ENCODE results near the gene CACNG6. TPM values are rescaled to one million over a fixed set of nuclear protein-coding genes. Genes with fewer than 3 reads are reported as not detected.
"Not testable (repeated sequence)": the region's sequence is repeated elsewhere in the genome, so short reads cannot be mapped to it uniquely, and the experiment has no call there.

CACNG6 gene
- not detected for polyA plus RNA-seq

- H3K27ac ChIP-seq (ENCODE audit: low read depth, low read length) = no peak within 1 kb of the TSS
- WGBS, 3 donors = 6 to 7% (median 6%) methylated on average over 51 to 66 of the region's 66 CpGs
Measured at GRCh38 chr19:53991224-53992113, at the start of gene CACNG6. Gene CACNG6, plus strand, starts transcription at chr19:53991637. Its CDS starts 1,241 bp downstream, at chr19:53992878.

DNA sequence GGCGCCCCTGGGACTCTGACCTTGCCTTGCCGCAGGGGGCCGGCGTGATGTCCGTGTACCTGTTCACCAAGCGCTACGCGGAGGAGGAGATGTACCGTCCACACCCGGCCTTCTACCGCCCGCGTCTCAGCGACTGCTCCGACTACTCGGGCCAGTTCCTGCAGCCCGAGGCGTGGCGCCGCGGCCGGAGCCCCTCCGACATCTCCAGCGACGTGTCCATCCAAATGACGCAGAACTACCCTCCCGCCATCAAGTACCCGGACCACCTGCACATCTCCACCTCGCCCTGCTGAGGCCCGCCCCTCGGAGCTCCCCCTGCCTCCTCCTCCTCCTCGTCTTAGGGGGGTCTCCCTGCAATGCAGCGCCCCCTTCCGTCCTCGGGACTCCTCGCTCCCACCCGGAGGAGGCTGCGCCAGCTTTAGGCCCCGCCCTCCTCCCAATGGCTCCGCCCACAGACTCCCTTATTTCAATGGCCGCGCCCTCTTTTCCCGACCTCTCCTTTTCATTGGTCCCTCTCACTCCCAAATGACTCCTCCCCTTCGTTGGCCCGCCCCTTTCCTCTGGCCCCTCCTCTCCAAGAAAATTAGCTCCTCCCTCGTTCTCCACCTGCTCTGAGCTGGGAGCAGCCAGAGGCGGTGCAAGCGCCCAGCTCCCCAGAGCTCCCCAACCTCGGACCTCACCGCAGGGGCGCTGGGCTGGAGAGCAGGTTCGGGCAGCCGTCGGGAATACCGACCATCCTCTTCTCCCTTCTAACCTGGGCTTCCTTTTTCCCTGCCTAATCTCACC lies 49.2 kb upstream of the CACNG6 start:
- no peak overlapping the region for H3K27ac ChIP-seq (ENCODE audit: low read depth, low read length)
- WGBS, 3 donors = 3 to 7% (median 6%) methylated on average over 51 to 55 of the region's 55 CpGs

GRCh38 chr19:53944416-53944815 lies 47.0 kb upstream of the CACNG6 start:
- WGBS, 3 donors = 70 to 77% (median 74%) methylated on average over 4 of the region's 4 CpGs
- H3K27ac ChIP-seq (ENCODE audit: low read depth, low read length) = no peak overlapping the region

DNA sequence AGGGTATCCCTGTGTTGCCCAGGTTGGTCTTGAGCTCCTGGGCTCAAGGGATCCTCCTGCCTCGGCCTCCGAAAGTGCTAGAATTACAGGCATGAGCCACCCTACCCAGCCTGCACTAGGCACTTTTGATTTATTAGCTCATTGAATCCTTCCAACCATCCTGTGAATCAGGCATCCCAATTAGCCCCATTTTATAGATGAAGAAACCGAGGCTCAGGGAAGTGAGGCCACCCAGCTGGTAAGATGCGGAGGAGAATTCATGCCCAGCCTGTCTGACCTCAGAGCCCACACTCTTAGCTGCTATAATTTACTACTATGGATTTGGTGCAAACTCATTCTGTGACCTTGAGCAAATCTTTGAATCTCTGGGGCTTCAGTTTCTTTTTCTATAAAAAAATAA lies 46.5 kb upstream of the CACNG6 start:
- no peak overlapping the region for H3K27ac ChIP-seq (ENCODE audit: low read depth, low read length)
- WGBS, 3 donors = 78 to 89% (median 89%) methylated on average over 4 of the region's 4 CpGs

DNA sequence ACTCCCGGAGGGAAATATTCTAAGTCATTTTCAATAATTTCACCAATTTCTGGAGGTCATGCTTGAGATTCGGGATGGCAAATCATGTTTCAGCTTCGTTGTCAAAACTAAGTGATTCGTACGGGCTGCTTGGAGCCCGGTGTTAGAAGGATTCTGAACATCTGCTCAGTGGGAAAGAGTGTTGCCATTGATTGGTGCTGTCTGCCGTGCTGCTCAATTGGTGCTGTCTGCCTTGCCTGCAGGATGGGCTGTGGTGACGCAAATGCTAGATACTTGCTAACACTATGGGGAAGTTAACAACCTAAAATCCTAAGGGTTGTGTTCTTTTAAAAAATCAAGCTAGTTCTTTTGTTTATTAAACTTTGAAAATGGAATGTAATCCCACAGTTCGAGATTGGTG lies 46.0 kb upstream of the CACNG6 start:
- 39 to 52% (median 48%) methylated on average over 9 of the region's 9 CpGs for WGBS, 3 donors
- H3K27ac ChIP-seq (ENCODE audit: low read depth, low read length) = no peak overlapping the region

- WGBS, 3 donors = 95 to 98% (median 96%) methylated on average over 2 of the region's 2 CpGs
Measured at GRCh38 chr19:53945998-53946397, 45.4 kb upstream of the CACNG6 start.

DNA sequence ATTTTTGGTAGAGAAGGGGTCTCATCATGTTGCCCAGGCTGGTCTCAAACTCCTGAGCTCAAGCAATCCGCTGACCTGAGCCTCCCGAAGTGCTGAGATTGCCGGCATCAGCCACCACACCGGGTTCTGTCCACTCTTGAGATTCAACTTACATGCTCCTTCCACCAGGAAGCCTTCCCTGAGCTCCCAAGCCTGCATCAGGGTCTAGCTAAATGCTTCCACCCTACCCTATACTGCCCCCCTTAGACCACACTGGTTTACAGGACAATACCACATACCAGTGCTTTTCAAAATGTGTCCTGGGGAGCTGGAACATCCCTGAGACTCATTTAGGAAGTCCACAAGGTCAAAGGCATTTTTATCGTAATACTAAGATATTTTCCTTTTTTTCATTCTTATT lies 43.8 kb upstream of the CACNG6 start:
- 57 to 65% (median 62%) methylated on average over 5 of the region's 5 CpGs for WGBS, 3 donors
- no peak overlapping the region for H3K27ac ChIP-seq (ENCODE audit: low read depth, low read length)

More at GRCh38 chr19:53945998-53946397, 45.4 kb upstream of the CACNG6 start:
- no peak overlapping the region for H3K27ac ChIP-seq (ENCODE audit: low read depth, low read length)

DNA sequence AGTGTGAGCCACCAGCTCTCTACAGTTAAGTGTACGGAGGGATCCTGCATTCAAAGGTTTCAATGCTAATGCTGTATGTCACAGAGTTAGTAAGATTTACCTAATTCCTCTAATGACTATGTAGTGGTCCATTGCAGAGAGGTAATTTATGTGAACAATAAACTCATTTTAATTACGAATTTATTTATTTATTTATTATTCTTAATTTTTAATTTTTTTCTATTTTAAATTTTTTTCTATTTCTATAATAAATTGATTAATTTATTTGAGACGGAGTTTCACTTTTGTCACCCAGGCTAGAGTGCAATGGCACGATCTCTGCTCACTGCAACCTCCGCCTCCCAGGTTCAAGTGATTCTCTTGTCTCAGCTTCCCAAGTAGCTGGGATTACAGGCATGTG lies 42.8 kb upstream of the CACNG6 start:
- H3K27ac ChIP-seq (ENCODE audit: low read depth, low read length) = not testable (repeated sequence)
- WGBS, 3 donors = 77 to 79% (median 78%) methylated on average over 5 of the region's 5 CpGs

GRCh38 chr19:53951436-53951835 lies 40.0 kb upstream of the CACNG6 start:
- no peak overlapping the region for H3K27ac ChIP-seq (ENCODE audit: low read depth, low read length)
- 30 to 54% (median 35%) methylated on average over 11 of the region's 11 CpGs for WGBS, 3 donors

DNA sequence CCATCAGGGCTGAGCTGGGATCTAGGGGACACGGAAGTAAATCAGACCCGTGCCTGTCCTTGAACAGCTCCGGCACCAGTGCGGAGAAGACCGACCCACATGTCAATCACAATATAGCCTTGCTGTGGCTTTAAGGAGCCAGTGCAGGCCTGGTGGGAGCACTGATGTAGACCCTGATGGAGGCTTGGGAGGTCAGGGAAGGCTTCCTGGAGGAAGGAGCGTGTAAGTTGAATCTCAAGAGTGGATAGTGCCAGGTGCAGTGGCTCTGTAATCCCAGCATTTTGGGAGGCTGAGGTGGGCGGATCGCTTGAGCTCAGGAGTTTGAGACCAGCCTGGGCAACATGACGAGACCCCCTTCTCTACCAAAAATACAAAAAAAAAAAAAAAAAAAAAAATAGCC lies 39.5 kb upstream of the CACNG6 start:
- WGBS, 3 donors = 71 to 80% (median 79%) methylated on average over 9 of the region's 9 CpGs
- H3K27ac ChIP-seq (ENCODE audit: low read depth, low read length) = no peak overlapping the region

GRCh38 chr19:53953383-53953782 lies 38.1 kb upstream of the CACNG6 start:
- WGBS, 3 donors = 90 to 92% (median 90%) methylated on average over 8 of the region's 8 CpGs
- no peak overlapping the region for H3K27ac ChIP-seq (ENCODE audit: low read depth, low read length)

DNA sequence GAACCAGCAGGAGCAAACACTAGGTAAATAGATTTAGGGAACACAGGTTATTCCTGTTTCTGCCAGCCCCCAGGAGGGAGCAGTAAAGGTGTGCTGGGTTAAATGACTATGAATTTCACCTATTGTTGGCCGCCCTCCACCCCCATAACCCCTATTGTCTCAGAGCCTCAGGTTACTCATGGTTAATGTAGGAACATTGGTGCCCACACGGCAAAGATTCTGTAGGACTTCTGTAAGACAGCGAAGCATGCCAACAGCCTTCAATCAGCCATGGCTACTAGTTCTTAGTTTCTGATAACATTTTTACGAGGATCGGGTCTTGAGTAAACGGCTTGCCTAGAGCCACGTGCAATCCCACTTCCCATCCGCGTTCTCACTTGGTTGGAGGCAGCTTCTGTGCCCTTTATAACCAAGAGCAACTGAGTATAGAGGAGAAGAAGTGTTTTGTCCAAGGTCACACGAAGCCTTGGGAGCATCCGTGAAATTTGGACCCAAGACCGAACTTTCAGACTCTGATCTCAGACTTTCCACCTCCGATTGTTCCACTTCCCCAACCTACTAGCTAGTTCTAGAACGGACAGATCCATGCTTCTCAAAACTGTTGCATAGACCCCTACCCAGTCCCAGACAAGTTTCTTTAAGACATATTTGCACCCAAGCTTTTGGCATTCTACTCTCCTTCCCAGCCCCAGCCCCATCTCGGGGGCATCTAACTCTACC lies 33.8 kb upstream of the CACNG6 start:
- no peak overlapping the region for H3K27ac ChIP-seq (ENCODE audit: low read depth, low read length)
- WGBS, 3 donors = 2 to 5% (median 5%) methylated on average over 15 of the region's 15 CpGs

DNA sequence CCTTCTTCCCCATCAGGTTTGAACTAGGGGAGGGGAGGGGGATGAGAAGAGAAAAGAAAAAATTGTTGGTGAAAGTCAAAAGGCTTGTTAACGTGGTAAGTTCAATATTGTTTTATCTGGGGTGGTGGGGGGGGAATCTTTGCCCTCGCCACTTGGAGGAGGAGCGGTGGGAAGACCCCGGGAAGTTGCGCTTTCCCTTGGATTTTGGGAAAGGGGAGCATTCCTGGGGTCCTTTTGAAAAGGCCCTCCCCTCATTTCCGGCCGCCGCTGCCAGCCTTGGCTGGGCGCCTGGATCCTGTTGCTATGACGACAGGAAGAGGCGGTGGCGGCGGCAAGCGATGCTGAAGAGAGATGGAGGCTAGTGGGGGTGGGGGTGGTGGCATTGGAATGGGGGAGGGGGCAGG lies 33.3 kb upstream of the CACNG6 start:
- no peak overlapping the region for H3K27ac ChIP-seq (ENCODE audit: low read depth, low read length)
- WGBS, 3 donors = 2 to 6% (median 3%) methylated on average over 8 to 14 of the region's 14 CpGs

- 0 to 3% (median 3%) methylated on average over 19 to 22 of the region's 22 CpGs for WGBS, 3 donors
Measured at GRCh38 chr19:53958823-53959757, 32.3 kb upstream of the CACNG6 start.

GRCh38 chr19:53960187-53960586 lies 31.2 kb upstream of the CACNG6 start:
- 4 to 6% (median 5%) methylated on average over 10 of the region's 10 CpGs for WGBS, 3 donors
- no peak overlapping the region for H3K27ac ChIP-seq (ENCODE audit: low read depth, low read length)

More at GRCh38 chr19:53958823-53959757, 32.3 kb upstream of the CACNG6 start:
- H3K27ac ChIP-seq (ENCODE audit: low read depth, low read length) = no peak overlapping the region

DNA sequence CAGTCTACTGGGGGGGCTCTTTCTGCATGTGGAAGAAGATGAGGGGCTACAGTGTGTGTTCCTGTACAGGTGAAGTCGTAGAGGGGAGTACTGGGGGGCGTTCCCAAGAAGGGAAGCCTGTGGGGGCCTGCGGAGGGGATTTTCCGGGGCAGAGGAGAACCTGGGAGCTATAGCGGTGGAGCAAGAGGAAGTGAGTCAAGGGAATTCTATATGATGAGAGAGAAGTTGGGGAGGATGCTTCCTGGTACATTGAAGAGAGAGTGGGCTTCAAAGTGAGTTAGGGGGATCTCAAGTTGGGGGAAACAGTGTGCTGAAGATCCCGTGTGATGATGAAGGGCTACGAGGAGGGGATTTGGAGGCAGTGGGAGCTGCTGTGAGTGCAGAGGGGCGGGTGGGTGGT lies 30.6 kb upstream of the CACNG6 start:
- no peak overlapping the region for H3K27ac ChIP-seq (ENCODE audit: low read depth, low read length)
- 3 to 9% (median 7%) methylated on average over 8 of the region's 8 CpGs for WGBS, 3 donors

- WGBS, 3 donors = 2 to 4% (median 3%) methylated on average over 31 to 32 of the region's 32 CpGs
Measured at GRCh38 chr19:53961523-53962356, 29.7 kb upstream of the CACNG6 start.

More at GRCh38 chr19:53961523-53962356, 29.7 kb upstream of the CACNG6 start:
- no peak overlapping the region for H3K27ac ChIP-seq (ENCODE audit: low read depth, low read length)

Measured in adipose tissue (tissue), 3 donors.